Epithelial cell of proximal tubule (primary cell): ENCODE data around the gene TRIP13. TPM values are rescaled to one million over a fixed set of nuclear protein-coding genes. Genes with fewer than 3 reads are reported as not detected.
A peak's percentile ranks its signal among the peaks of the same experiment; 100 is the strongest.

Experiments used
- DNase-seq: peaks from one replicate; pipeline ENCODE4 v3.0.0-alpha.2; 2011; ENCODE audit warnings: low read depth
- H3K4me3 ChIP-seq: 2 replicates; pipeline ENCODE4 v1.5.1; 2011; ENCODE audit warnings: low read depth, mild to moderate bottlenecking, low read length
- total RNA-seq: library from RNA; depleted of rRNA; stranded (reverse); fragments of >200 nt; gene quantifications from 2 replicates; pipeline ENCODE4 v1.2.3, GENCODE V29; 2015
- TF ChIP-seq, protein P1 (sequence below): conservative IDR thresholded peaks from 2 replicates; pipeline ENCODE4 v1.5.1; 2012; ENCODE audit warnings: low read depth, mild to moderate bottlenecking, low read length

The TRIP13 gene
- total RNA-seq, 1 donor from 2014 or later = 66.7 TPM

GRCh38 chr5:919356-920000 is 26.8 kb downstream of the TRIP13 start:
- no peak overlapping the region for H3K4me3 ChIP-seq
- no peak for DNase-seq
- TF ChIP-seq, protein P1, sequence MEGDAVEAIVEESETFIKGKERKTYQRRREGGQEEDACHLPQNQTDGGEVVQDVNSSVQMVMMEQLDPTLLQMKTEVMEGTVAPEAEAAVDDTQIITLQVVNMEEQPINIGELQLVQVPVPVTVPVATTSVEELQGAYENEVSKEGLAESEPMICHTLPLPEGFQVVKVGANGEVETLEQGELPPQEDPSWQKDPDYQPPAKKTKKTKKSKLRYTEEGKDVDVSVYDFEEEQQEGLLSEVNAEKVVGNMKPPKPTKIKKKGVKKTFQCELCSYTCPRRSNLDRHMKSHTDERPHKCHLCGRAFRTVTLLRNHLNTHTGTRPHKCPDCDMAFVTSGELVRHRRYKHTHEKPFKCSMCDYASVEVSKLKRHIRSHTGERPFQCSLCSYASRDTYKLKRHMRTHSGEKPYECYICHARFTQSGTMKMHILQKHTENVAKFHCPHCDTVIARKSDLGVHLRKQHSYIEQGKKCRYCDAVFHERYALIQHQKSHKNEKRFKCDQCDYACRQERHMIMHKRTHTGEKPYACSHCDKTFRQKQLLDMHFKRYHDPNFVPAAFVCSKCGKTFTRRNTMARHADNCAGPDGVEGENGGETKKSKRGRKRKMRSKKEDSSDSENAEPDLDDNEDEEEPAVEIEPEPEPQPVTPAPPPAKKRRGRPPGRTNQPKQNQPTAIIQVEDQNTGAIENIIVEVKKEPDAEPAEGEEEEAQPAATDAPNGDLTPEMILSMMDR = no peak

DNA sequence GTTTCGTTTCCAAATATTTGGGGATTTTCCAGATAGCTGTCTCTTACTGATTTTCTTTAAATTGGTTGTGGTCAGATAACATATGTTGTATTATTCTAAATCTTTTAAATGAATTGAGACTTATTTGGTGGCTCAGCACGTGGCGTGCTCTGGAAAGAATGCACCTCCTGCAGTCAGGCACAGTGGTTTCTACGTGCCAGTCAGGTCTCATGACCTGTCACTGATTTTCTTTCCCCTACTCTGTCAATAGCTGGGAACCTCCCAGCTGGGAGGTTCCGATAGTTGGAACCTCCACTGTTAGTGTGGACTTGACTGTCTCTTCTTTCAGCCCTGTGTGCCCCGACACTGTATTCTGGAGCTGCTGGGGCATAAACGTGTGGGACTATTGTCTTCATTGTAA is 27.6 kb downstream of the TRIP13 start:
- DNase-seq = no peak
- H3K4me3 ChIP-seq = no peak overlapping the region
- TF ChIP-seq, protein P1 = no peak

GRCh38 chr5:921456-922435 is 29.1 kb downstream of the TRIP13 start:
- DNase-seq = no peak
- TF ChIP-seq, protein P1 = no peak
- no peak overlapping the region for H3K4me3 ChIP-seq

- DNase-seq = no peak
- TF ChIP-seq, protein P1 = no peak
Measured at GRCh38 chr5:922436-923280, 30.0 kb downstream of the TRIP13 start.

GRCh38 chr5:923281-923873 is 30.7 kb downstream of the TRIP13 start:
- DNase-seq = no peak
- TF ChIP-seq, protein P1 = peak; percentile 87
- no peak overlapping the region for H3K4me3 ChIP-seq

More at GRCh38 chr5:922436-923280, 30.0 kb downstream of the TRIP13 start:
- no peak overlapping the region for H3K4me3 ChIP-seq
